ENCODE data around the gene LCLAT1.

LCLAT1 gene

GRCh38 chr2:30666266-30666874 is 219.3 kb downstream of the LCLAT1 start:
- H3K4me3 Mint-ChIP-seq: no peak overlapping the region
- peaks cover 12% of the 10 kb centered on the region for H3K36me3 Mint-ChIP-seq
- peaks cover 3% of the 10 kb centered on the region for H3K4me1 Mint-ChIP-seq (ENCODE audit: low read depth)
- peaks cover 22% of the 10 kb centered on the region for H3K9me3 Mint-ChIP-seq (ENCODE audit: low read depth)
- no peaks in the 10 kb centered on the region for H3K27me3 Mint-ChIP-seq
- no peak overlapping the region for H3K27ac Mint-ChIP-seq

DNA sequence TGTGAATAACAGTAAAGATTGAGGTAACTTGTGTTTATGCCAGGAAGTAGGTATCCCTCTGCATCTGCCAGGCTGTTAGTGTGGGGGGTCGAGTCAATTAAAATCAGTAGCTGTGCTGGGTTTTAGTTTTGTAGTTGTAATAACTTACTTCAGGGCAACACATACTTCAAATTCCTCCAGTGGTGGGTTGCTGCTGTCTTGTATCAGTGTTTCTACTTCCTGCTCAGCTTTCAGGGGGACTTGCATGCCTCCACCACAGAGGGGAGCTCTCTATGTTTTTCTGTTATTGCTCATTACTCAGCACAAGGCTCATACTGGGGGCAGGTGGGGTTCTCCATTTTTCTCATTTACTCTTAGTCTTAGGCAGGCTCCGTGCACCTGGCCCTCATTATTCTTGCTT is 223.4 kb downstream of the LCLAT1 start:
- Mint-ChIP-seq H3K4me3 (no peak overlapping the region), H3K4me1 (ENCODE audit: low read depth) (peaks cover 3% of the 10 kb centered on the region), H3K27me3 (peaks cover 5% of the 10 kb centered on the region), H3K36me3 (peaks cover 12% of the 10 kb centered on the region), H3K27ac (no peak overlapping the region), H3K9me3 (ENCODE audit: low read depth) (peaks cover 22% of the 10 kb centered on the region)

DNA sequence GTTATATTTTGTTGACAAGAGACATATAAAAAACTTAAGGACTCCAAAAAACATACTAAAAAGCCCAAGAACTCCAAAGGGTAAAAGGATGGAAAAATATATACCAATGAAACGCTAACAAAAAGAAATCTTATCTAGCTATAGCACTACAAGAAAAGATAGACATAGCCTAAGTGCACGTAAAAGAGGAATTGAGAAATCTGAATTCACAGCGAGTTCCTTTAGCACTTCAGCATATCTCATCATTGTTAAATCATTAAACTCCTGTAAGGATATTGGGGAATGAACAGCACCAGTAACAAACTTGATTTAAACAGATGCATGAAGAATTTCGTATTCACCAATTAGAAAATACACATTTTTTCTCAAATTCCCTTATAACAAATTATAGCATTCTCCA is 226.1 kb downstream of the LCLAT1 start:
- peaks cover 5% of the 10 kb centered on the region for H3K27me3 Mint-ChIP-seq

DNA sequence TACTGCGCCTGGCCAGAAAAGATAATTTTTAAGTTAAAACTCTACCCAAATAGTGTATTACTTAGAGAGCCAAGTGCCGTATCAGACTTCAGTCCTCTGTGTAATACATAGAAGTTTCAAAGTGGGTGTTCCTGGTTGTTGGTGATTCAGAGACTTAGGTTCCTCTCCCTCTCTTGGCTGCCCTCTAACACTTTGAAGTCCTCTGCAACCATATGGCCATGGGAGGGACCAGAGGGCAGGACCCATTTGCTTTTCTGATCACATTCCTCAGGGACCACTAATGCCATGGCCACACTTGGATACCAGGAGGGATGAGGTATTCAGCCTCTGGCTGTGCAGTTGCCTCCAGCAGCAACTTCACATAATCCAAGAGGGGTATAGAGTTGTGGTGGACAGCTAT is 228.7 kb downstream of the LCLAT1 start:
- Mint-ChIP-seq H3K27me3 (peaks cover 6% of the 10 kb centered on the region), H3K4me1 (ENCODE audit: low read depth) (no peaks in the 10 kb centered on the region), H3K9me3 (ENCODE audit: low read depth) (no peaks in the 10 kb centered on the region), H3K4me3 (no peak overlapping the region), H3K27ac (no peak overlapping the region), H3K36me3 (no peaks in the 10 kb centered on the region)

More for the DNA sequence above, 226.1 kb downstream of the LCLAT1 start:
- H3K4me3 Mint-ChIP-seq: no peak overlapping the region
- H3K27ac Mint-ChIP-seq: no peak overlapping the region
- no peaks in the 10 kb centered on the region for H3K4me1 Mint-ChIP-seq (ENCODE audit: low read depth)
- peaks cover 10% of the 10 kb centered on the region for H3K36me3 Mint-ChIP-seq
- peaks cover 16% of the 10 kb centered on the region for H3K9me3 Mint-ChIP-seq (ENCODE audit: low read depth)

- H3K36me3 Mint-ChIP-seq: no peaks in the 10 kb centered on the region
- H3K4me1 Mint-ChIP-seq (ENCODE audit: low read depth): no peaks in the 10 kb centered on the region
- peaks cover 5% of the 10 kb centered on the region for H3K27me3 Mint-ChIP-seq
- no peak overlapping the region for H3K27ac Mint-ChIP-seq
- no peak overlapping the region for H3K4me3 Mint-ChIP-seq
- H3K9me3 Mint-ChIP-seq (ENCODE audit: low read depth): no peaks in the 10 kb centered on the region
Observed at GRCh38 chr2:30677231-30677630, 230.2 kb downstream of the LCLAT1 start.

- H3K9me3 Mint-ChIP-seq (ENCODE audit: low read depth): no peaks in the 10 kb centered on the region
- no peaks in the 10 kb centered on the region for H3K36me3 Mint-ChIP-seq
- H3K4me3 Mint-ChIP-seq: no peak overlapping the region
- H3K27ac Mint-ChIP-seq: no peak overlapping the region
- peaks cover 3% of the 10 kb centered on the region for H3K27me3 Mint-ChIP-seq
- H3K4me1 Mint-ChIP-seq (ENCODE audit: low read depth): no peaks in the 10 kb centered on the region
Observed at GRCh38 chr2:30677861-30678385, 230.9 kb downstream of the LCLAT1 start.

DNA sequence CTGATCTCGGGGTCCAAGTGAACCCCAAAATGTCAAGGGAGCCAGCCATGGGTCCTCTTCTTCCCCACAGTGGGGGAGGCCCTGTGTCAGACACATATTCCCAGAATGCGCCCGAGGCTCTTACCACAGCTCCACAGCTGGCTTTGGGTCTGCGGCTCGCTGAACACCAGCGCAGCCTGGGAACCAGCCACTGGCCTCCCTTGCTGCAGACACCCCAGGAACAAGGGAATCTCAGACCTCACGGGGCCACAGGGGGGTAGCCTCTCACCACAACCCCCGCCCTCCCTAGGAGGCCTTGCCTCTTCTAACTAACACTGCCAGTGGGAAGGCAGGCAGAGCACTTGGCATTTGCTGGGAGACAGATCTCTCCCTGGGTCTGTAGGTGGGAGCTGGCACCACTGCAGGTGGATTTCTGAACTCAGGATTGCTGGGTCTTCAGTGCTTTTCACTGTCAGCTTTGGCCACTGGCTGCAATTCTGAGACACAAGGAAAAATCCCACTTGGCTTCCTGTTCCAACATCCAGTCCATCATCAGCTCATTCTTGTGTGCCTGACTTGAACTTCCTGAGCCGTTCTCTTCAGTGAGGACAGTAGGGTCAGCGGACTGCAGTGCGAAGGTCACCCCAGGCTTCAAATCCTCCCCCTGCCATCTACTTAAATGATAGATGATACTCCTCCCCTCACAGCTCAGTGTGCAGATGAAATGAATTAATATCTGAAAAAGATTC is 231.5 kb downstream of the LCLAT1 start:
- Mint-ChIP-seq H3K4me3 (no peak overlapping the region), H3K27ac (no peak overlapping the region), H3K27me3 (peaks cover 3% of the 10 kb centered on the region), H3K36me3 (no peaks in the 10 kb centered on the region), H3K4me1 (ENCODE audit: low read depth) (no peaks in the 10 kb centered on the region), H3K9me3 (ENCODE audit: low read depth) (no peaks in the 10 kb centered on the region)

GRCh38 chr2:30679426-30680088 is 232.5 kb downstream of the LCLAT1 start:
- H3K4me3 Mint-ChIP-seq: no peak overlapping the region
- H3K4me1 Mint-ChIP-seq (ENCODE audit: low read depth): no peaks in the 10 kb centered on the region
- H3K27ac Mint-ChIP-seq: no peak overlapping the region
- peaks cover 1% of the 10 kb centered on the region for H3K27me3 Mint-ChIP-seq
- no peaks in the 10 kb centered on the region for H3K9me3 Mint-ChIP-seq (ENCODE audit: low read depth)
- no peaks in the 10 kb centered on the region for H3K36me3 Mint-ChIP-seq

- Mint-ChIP-seq H3K36me3 (no peaks in the 10 kb centered on the region), H3K4me3 (no peak overlapping the region), H3K27ac (no peak overlapping the region), H3K27me3 (peaks cover 1% of the 10 kb centered on the region), H3K4me1 (ENCODE audit: low read depth) (no peaks in the 10 kb centered on the region), H3K9me3 (ENCODE audit: low read depth) (no peaks in the 10 kb centered on the region)
Observed at GRCh38 chr2:30680121-30680520, 233.1 kb downstream of the LCLAT1 start.

DNA sequence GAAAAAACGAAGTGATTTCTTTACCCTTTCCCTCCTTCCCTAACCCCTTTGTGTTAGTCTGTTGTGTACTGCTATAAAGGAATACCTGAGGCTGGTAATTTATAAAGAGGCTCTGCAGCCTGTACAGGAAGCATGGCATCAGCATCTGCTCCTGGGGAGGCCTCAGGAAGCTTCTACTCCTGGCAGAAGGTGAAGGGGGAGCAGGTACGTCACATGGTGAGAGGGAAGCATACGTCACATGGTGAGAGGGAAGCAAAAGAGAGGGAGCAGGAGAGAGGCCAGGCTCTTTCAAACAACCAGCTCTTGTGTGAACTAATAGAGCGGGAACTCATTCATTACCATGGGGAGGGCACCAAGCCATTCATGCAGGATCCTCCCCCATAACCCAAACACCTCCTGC is 234.0 kb downstream of the LCLAT1 start:
- H3K27ac Mint-ChIP-seq: no peak overlapping the region
- no peaks in the 10 kb centered on the region for H3K9me3 Mint-ChIP-seq (ENCODE audit: low read depth)
- no peaks in the 10 kb centered on the region for H3K36me3 Mint-ChIP-seq

DNA sequence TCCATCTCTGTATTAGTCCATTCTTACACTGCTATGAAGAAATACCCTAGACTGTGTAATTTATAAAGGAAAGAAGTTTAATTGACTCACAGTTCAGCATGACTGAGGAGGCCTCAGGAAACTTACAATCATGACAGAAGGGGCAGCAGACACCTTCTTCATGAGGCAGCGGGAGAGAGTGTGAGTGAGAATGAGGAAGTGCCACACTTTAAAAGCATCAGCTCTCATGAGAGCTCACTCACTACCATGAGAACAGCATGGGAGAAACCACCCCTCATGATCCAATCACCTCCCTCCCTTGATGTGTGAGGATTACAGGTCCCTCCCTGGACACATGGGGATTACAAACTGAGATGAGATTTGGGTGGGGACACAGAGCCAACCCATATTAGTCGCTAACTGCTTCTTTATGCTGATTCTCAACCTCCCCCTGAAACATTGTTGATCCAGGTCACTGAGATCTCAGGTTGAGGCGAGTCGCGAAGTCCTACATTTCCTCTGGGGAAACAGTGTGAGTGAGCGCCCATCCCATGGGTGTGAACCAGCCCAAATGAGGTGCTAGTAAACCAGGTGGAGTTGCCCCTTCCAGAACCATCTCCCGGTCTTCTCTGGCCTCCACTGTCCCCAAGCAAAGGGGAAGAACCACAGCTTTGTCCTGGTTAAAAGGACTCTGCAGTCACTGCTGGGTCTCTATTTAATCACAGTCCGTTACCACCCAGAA is 236.3 kb downstream of the LCLAT1 start:
- H3K9me3 Mint-ChIP-seq (ENCODE audit: low read depth): no peaks in the 10 kb centered on the region
- H3K27me3 Mint-ChIP-seq: peaks cover 1% of the 10 kb centered on the region
- H3K4me1 Mint-ChIP-seq (ENCODE audit: low read depth): no peaks in the 10 kb centered on the region
- H3K36me3 Mint-ChIP-seq: no peaks in the 10 kb centered on the region
- no peak overlapping the region for H3K27ac Mint-ChIP-seq
- H3K4me3 Mint-ChIP-seq: no peak overlapping the region

More for the DNA sequence above, 234.0 kb downstream of the LCLAT1 start:
- Mint-ChIP-seq H3K4me3 (no peak overlapping the region), H3K4me1 (ENCODE audit: low read depth) (no peaks in the 10 kb centered on the region), H3K27me3 (peaks cover 1% of the 10 kb centered on the region)

- H3K4me3 Mint-ChIP-seq: no peak overlapping the region
- no peak overlapping the region for H3K27ac Mint-ChIP-seq
- no peaks in the 10 kb centered on the region for H3K36me3 Mint-ChIP-seq
Observed at GRCh38 chr2:30684026-30684425, 237.0 kb downstream of the LCLAT1 start.

GRCh38 chr2:30684516-30684915 is 237.5 kb downstream of the LCLAT1 start:
- Mint-ChIP-seq H3K9me3 (ENCODE audit: low read depth) (no peaks in the 10 kb centered on the region), H3K4me1 (ENCODE audit: low read depth) (no peaks in the 10 kb centered on the region), H3K27me3 (peaks cover 1% of the 10 kb centered on the region), H3K4me3 (no peak overlapping the region), H3K27ac (no peak overlapping the region), H3K36me3 (no peaks in the 10 kb centered on the region)

More at GRCh38 chr2:30684026-30684425, 237.0 kb downstream of the LCLAT1 start:
- Mint-ChIP-seq H3K9me3 (ENCODE audit: low read depth) (no peaks in the 10 kb centered on the region), H3K27me3 (peaks cover 1% of the 10 kb centered on the region), H3K4me1 (ENCODE audit: low read depth) (no peaks in the 10 kb centered on the region)

GRCh38 chr2:30684996-30685395 is 237.9 kb downstream of the LCLAT1 start:
- H3K27me3 Mint-ChIP-seq: peaks cover 1% of the 10 kb centered on the region
- H3K4me3 Mint-ChIP-seq: no peak overlapping the region
- H3K27ac Mint-ChIP-seq: no peak overlapping the region
- no peaks in the 10 kb centered on the region for H3K4me1 Mint-ChIP-seq (ENCODE audit: low read depth)
- H3K9me3 Mint-ChIP-seq (ENCODE audit: low read depth): no peaks in the 10 kb centered on the region
- H3K36me3 Mint-ChIP-seq: no peaks in the 10 kb centered on the region

GRCh38 chr2:30686000-30686399 is 239.0 kb downstream of the LCLAT1 start:
- no peak overlapping the region for H3K4me3 Mint-ChIP-seq
- H3K27me3 Mint-ChIP-seq: no peaks in the 10 kb centered on the region
- H3K4me1 Mint-ChIP-seq (ENCODE audit: low read depth): no peaks in the 10 kb centered on the region
- H3K27ac Mint-ChIP-seq: no peak overlapping the region
- H3K9me3 Mint-ChIP-seq (ENCODE audit: low read depth): no peaks in the 10 kb centered on the region
- no peaks in the 10 kb centered on the region for H3K36me3 Mint-ChIP-seq

Measured in activated naive CD8-positive, alpha-beta T cell (primary cell).